Esophagus muscularis mucosa (tissue), 4 donors: ENCODE data around the gene MYRF. TPM values are rescaled to one million over a fixed set of nuclear protein-coding genes. Genes with fewer than 3 reads are reported as not detected.

ENCODE experiments used
- DNase-seq: peaks from one replicate; pipeline ENCODE4 v3.0.0-alpha.2; 2017; ENCODE audit errors: extremely low spot score
- H3K27ac ChIP-seq, 4 donors: fragments of 200-600 bp; sonication (generic); replicated peaks in 1 of 4; 1 replicate in 3 of 4; 2 replicates in 1 of 4; pipeline ENCODE4 v1.5.1; 2016 to 2019; ENCODE audit warnings: mild to moderate bottlenecking in 1 of 4
- H3K27me3 ChIP-seq, 4 donors: fragments of 200-600 bp; sonication (generic); one replicate each; pipeline versions ENCODE4 v1.5.1 to v1.6.0; 2016 to 2019
- H3K36me3 ChIP-seq, 4 donors: fragments of 200-600 bp; sonication (generic); one replicate each; pipeline ENCODE4 v1.5.1; 2016 to 2019
- H3K4me1 ChIP-seq, 4 donors: fragments of 200-600 bp; sonication (generic); one replicate each; pipeline ENCODE4 v1.5.1; 2016 to 2019
- H3K4me3 ChIP-seq, 4 donors: fragments of 200-600 bp; sonication (generic); 1 replicate in 2 of 4; 2 replicates in 2 of 4; pipeline ENCODE4 v1.5.1; 2016 to 2019; ENCODE audit warnings: mild to moderate bottlenecking in 4 of 4, moderate library complexity in 1 of 4
- H3K9me3 ChIP-seq, 4 donors: fragments of 200-600 bp; sonication (generic); 1 replicate in 3 of 4; 2 replicates in 1 of 4; pipeline ENCODE4 v1.5.1; 2016 to 2019
- EP300 ChIP-seq: sonication (generic); formaldehyde crosslinking; IDR thresholded peaks from one replicate; pipeline ENCODE4 v1.6.1; 2017; ENCODE audit warnings: antibody characterized with exemption
- POLR2A ChIP-seq: fragments of 450-650 bp; IDR thresholded peaks from one replicate; pipeline ENCODE4 v1.6.1; 2017; ENCODE audit warnings: antibody characterized with exemption, moderate library complexity, mild to moderate bottlenecking, low read depth
- POLR2AphosphoS5 ChIP-seq, 2 donors: sonication (generic); formaldehyde crosslinking; IDR thresholded peaks; one replicate each; pipeline ENCODE4 v1.6.1; 2017; ENCODE audit warnings: antibody characterized with exemption in 2 of 2
- WGBS: methylation state at CpG from one replicate; pipeline ENCODE4 v1.1.5; 2018; 5-methylcytosine and 5-hydroxymethylcytosine counted together
- intact Hi-C: fragments of 100-400 bp; cut with DNase I; formaldehyde crosslinking; loops from one replicate; pipeline ENCODE4 v1.15.1; 2023
- total RNA-seq, 4 donors: library from RNA; depleted of rRNA; stranded (reverse); fragments of >200 nt; gene quantifications; one replicate each; pipeline versions ENCODE4 v1.1.0 to v1.2.1, GENCODE V29; 2016
- TF ChIP-seq, protein P1 (sequence below), 3 experiments: fragments of 200-600 bp in 2 of 3; fragments of 450-650 bp in 1 of 3; sonication (generic) in 2 of 3; IDR thresholded peaks; one replicate each; pipeline ENCODE4 v1.5.1; 2017 to 2019; ENCODE audit warnings: antibody characterized with exemption in 3 of 3, mild to moderate bottlenecking in 2 of 3, moderate library complexity in 1 of 3

The MYRF gene
- total RNA-seq, 4 donors from 2014 or later, result under 0.01 to 0.71 (median 0.40) TPM

DNA sequence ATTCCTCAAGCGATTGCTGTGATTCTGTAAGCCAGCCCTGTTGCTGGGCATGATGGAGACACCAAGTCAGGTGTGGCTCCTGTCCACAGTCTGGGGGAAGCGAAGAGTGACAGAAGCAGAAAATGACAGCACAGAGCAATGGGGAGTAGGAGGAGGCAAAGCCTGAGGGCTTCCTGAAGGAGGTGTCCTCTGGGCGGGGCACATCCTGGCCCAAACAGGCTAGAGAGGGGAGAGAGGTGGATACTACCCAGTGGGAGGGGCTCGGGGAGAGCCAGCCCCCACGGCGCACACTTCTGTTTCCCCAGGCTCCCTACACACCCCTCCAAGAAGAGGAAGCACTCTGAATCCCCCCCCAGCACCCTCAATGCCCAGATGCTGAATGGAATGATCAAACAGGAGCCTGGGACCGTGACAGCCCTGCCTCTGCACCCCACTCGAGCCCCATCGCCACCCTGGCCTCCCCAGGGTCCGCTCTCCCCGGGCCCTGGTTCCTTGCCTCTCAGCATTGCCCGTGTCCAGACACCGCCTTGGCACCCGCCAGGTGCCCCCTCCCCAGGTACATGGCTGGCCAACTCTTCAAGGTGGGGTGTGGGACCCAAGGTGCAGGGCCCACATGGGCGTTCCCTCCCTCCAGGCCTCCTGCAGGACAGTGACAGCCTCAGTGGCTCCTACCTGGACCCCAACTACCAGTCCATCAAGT lies 18.9 kb downstream of the MYRF start:
- Histone ChIP-seq H3K36me3 (no peaks in the 10 kb centered on the region), H3K9me3 (no peaks in the 10 kb centered on the region), H3K27me3 (no peaks in the 10 kb centered on the region), H3K4me3 (no peak overlapping the region), H3K4me1 (peaks cover 0 to 7% (median 3%) of the 10 kb centered on the region in 4 donors), H3K27ac (no peak overlapping the region)
- intact Hi-C loops, result no loop called here
- 89% methylated on average over 15 of the region's 15 CpGs for WGBS
- TF ChIP-seq POLR2AphosphoS5 (IDR thresholded peaks at IDR 0.05) (no peak), POLR2A (no peak), EP300 (no peak)
- TF ChIP-seq, protein P1, sequence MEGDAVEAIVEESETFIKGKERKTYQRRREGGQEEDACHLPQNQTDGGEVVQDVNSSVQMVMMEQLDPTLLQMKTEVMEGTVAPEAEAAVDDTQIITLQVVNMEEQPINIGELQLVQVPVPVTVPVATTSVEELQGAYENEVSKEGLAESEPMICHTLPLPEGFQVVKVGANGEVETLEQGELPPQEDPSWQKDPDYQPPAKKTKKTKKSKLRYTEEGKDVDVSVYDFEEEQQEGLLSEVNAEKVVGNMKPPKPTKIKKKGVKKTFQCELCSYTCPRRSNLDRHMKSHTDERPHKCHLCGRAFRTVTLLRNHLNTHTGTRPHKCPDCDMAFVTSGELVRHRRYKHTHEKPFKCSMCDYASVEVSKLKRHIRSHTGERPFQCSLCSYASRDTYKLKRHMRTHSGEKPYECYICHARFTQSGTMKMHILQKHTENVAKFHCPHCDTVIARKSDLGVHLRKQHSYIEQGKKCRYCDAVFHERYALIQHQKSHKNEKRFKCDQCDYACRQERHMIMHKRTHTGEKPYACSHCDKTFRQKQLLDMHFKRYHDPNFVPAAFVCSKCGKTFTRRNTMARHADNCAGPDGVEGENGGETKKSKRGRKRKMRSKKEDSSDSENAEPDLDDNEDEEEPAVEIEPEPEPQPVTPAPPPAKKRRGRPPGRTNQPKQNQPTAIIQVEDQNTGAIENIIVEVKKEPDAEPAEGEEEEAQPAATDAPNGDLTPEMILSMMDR (IDR thresholded peaks at IDR 0.05), result no peak
- no peak for DNase-seq

DNA sequence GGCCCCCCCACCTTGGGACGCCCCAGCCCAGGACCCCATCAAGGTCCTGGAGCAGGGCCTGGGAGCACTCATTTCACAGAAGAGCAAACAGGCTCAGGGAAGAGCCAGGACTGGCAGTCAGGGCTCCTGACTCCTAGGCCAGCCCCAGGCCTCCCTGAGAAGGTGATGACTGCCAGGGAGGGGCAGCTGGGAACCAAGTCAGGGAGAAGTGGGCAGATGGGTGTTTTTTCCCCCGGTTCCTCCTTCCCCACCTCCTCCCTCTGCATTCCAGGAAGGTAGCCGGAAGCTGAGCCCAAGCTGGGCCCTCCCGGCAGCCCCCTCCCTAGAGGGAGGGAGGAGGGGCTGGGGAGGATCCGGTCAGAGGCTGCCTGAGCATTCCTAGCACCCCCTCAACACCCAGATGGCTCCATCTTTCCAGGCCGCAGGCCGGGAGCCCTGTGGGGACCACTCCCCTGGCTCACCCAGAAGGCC lies 19.6 kb downstream of the MYRF start:
- H3K27me3 ChIP-seq, result peaks cover 0 to under 1% (median 0%) of the 10 kb centered on the region in 4 donors
- WGBS, result 53% methylated on average over 2 of the region's 7 CpGs
- TF ChIP-seq, protein P1 (IDR thresholded peaks at IDR 0.05), result no peak
- TF ChIP-seq EP300 (no peak), POLR2AphosphoS5 (IDR thresholded peaks at IDR 0.05) (no peak), POLR2A (no peak)

DNA sequence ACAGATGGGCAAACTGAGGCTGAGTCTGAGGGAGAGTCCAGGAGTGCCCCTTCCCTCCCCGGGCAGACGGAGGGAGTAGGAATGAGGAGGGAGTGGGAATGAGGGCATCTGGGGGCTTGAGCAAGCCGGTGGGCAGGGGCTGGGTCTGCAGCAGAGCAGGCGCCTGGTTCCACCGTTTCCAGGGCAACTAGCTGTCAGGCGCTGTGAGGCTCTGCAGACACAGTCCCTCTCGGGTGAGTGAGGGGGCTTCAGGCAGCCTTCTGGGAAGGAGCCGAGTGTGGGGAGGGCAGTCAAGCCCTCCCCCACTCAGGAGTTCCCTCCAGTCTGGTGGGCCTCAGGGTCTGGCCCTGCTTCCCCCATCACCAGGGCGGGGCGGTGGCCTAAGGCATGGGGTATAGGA lies 20.9 kb downstream of the MYRF start:
- intact Hi-C loops, result no loop called here
- peaks cover 0 to 7% (median 0%) of the 10 kb centered on the region in 4 donors for H3K27me3 ChIP-seq
- no peak overlapping the region for H3K27ac ChIP-seq
- WGBS, result 65% methylated on average over 10 of the region's 10 CpGs
- no peak overlapping the region for H3K4me3 ChIP-seq
- H3K36me3 ChIP-seq, result no peaks in the 10 kb centered on the region
- no peaks in the 10 kb centered on the region for H3K9me3 ChIP-seq
- peaks cover 9 to 20% (median 17%) of the 10 kb centered on the region in 4 donors for H3K4me1 ChIP-seq
- no peak for DNase-seq
- TF ChIP-seq EP300, result no peak
- TF ChIP-seq POLR2AphosphoS5 (IDR thresholded peaks at IDR 0.05), result no peak
- TF ChIP-seq, protein P1 (IDR thresholded peaks at IDR 0.05), result no peak
- TF ChIP-seq POLR2A, result no peak

More for the DNA sequence above, 19.6 kb downstream of the MYRF start:
- Histone ChIP-seq H3K4me3 (no peak overlapping the region), H3K36me3 (no peaks in the 10 kb centered on the region), H3K27ac (no peak overlapping the region), H3K4me1 (peaks cover 2 to 11% (median 7%) of the 10 kb centered on the region in 4 donors), H3K9me3 (no peaks in the 10 kb centered on the region)
- intact Hi-C loops, result no loop called here
- DNase-seq, result no peak

DNA sequence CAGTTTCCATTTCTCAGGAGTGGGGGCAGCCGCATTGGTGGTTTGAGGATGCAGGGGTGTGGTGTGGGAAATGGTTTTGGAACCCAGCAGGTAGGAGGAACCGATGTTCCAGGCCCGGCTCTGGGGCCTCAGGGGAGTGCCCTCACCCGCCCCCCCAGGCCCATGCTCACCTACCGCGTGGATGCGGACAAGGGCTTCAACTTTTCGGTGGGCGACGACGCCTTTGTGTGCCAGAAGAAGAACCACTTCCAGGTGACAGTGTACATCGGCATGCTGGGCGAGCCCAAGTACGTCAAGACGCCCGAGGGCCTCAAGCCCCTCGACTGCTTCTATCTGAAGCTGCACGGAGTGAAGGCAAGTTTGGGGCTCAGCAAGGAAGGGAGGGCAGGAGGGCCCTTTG lies 21.4 kb downstream of the MYRF start:
- Histone ChIP-seq H3K9me3 (no peaks in the 10 kb centered on the region), H3K27me3 (peaks cover 0 to 7% (median 0%) of the 10 kb centered on the region in 4 donors), H3K4me1 (peaks cover 9 to 20% (median 17%) of the 10 kb centered on the region in 4 donors), H3K4me3 (no peak overlapping the region), H3K27ac (no peak overlapping the region), H3K36me3 (no peaks in the 10 kb centered on the region)
- no peak for DNase-seq
- 86% methylated on average over 15 of the region's 18 CpGs for WGBS
- TF ChIP-seq POLR2AphosphoS5 (IDR thresholded peaks at IDR 0.05) (no peak), POLR2A (no peak), EP300 (no peak)
- TF ChIP-seq, protein P1 (IDR thresholded peaks at IDR 0.05), result no peak
- intact Hi-C loops, result no loop called here
